Tibial nerve (tissue), 4 donors: ENCODE data around the gene RNASEH2B. TPM values are rescaled to one million over a fixed set of nuclear protein-coding genes. Genes with fewer than 3 reads are reported as not detected.
A peak's percentile ranks its signal among the peaks of the same experiment; 100 is the strongest.

Experiments
- DNase-seq, 2 donors: peaks; one replicate each; pipeline ENCODE4 v3.0.0-alpha.2; 2019; ENCODE audit warnings: low spot score in 2 of 2
- H3K27ac ChIP-seq, 4 donors: fragments of 200-600 bp; sonication (generic) in 3 of 4; one replicate each; pipeline ENCODE4 v1.5.1; 2017 to 2019; ENCODE audit warnings: mild to moderate bottlenecking in 1 of 4
- H3K27me3 ChIP-seq, 2 donors: fragments of 200-600 bp; sonication (generic) in 1 of 2; one replicate each; pipeline versions ENCODE4 v1.5.1 to v1.6.0; 2017 to 2019
- H3K36me3 ChIP-seq, 3 donors: fragments of 200-600 bp; sonication (generic); one replicate each; pipeline ENCODE4 v1.5.1; 2018 to 2019
- H3K4me1 ChIP-seq, 4 donors: fragments of 200-600 bp; sonication (generic) in 3 of 4; one replicate each; pipeline ENCODE4 v1.5.1; 2017 to 2019
- H3K4me3 ChIP-seq, 4 donors: fragments of 200-600 bp; sonication (generic) in 3 of 4; one replicate each; pipeline ENCODE4 v1.5.1; 2017 to 2019; ENCODE audit warnings: mild to moderate bottlenecking in 1 of 4, moderate library complexity in 1 of 4
- H3K9me3 ChIP-seq, 4 donors: fragments of 200-600 bp; sonication (generic) in 3 of 4; one replicate each; pipeline ENCODE4 v1.5.1; 2017 to 2019
- CTCF ChIP-seq, 5 experiments: fragments of 200-600 bp in 3 of 5; fragments of 450-650 bp in 2 of 5; sonication (generic) in 3 of 5; IDR thresholded peaks; one replicate each; pipeline ENCODE4 v1.5.1; 2016 to 2019; ENCODE audit warnings: antibody characterized with exemption in 5 of 5, mild to moderate bottlenecking in 3 of 5, moderate library complexity in 2 of 5
- EP300 ChIP-seq, 2 donors: sonication (generic); formaldehyde crosslinking; IDR thresholded peaks; one replicate each; pipeline ENCODE4 v1.6.1; 2017; ENCODE audit warnings: antibody characterized with exemption in 2 of 2, mild to moderate bottlenecking in 1 of 2
- POLR2A ChIP-seq, 2 donors: fragments of 450-650 bp; IDR thresholded peaks; one replicate each; pipeline ENCODE4 v1.6.1; 2017; ENCODE audit warnings: antibody characterized with exemption in 2 of 2, mild to moderate bottlenecking in 2 of 2, moderate library complexity in 2 of 2
- WGBS, 2 donors: methylation state at CpG; one replicate each; pipeline ENCODE4 v1.1.5; 2018; 5-methylcytosine and 5-hydroxymethylcytosine counted together
- total RNA-seq, 4 donors: library from RNA; depleted of rRNA; stranded (reverse); fragments of >200 nt; gene quantifications; one replicate each; pipeline ENCODE4 v1.1.0, GENCODE V29; 2016

The RNASEH2B gene
- total RNA-seq, 4 donors from 2014 or later = 52.5 to 104 (median 76.5) TPM

GRCh38 chr13:51000061-51000460, 90.5 kb downstream of the RNASEH2B start:
- Histone ChIP-seq H3K4me3 (no peak overlapping the region), H3K27me3 (no peaks in the 10 kb centered on the region), H3K4me1 (peaks cover 0 to 13% (median 0%) of the 10 kb centered on the region in 4 donors), H3K27ac (no peak overlapping the region), H3K36me3 (no peaks in the 10 kb centered on the region), H3K9me3 (no peaks in the 10 kb centered on the region)
- TF ChIP-seq CTCF (IDR thresholded peaks at IDR 0.05) (no peak), POLR2A (IDR thresholded peaks at IDR 0.05) (no peak), EP300 (IDR thresholded peaks at IDR 0.05) (no peak)
- 21 to 41% methylated on average over 5 of the region's 5 CpGs for WGBS, 2 donors
- no peak for DNase-seq

GRCh38 chr13:51000571-51001260, 91.1 kb downstream of the RNASEH2B start:
- no peaks in the 10 kb centered on the region for H3K36me3 ChIP-seq
- no peak for TF ChIP-seq EP300 (IDR thresholded peaks at IDR 0.05)
- TF ChIP-seq CTCF (IDR thresholded peaks at IDR 0.05) = no peak
- no peak for TF ChIP-seq POLR2A (IDR thresholded peaks at IDR 0.05)
- 69 to 70% methylated on average over 15 of the region's 15 CpGs for WGBS, 2 donors
- peak; percentile 35 to 71 for DNase-seq
- H3K4me3 ChIP-seq = no peak overlapping the region
- H3K27ac ChIP-seq = no peak overlapping the region
- no peaks in the 10 kb centered on the region for H3K27me3 ChIP-seq
- H3K9me3 ChIP-seq = no peaks in the 10 kb centered on the region
- H3K4me1 ChIP-seq = peaks cover 0 to 13% (median 0%) of the 10 kb centered on the region in 4 donors

GRCh38 chr13:51001335-51001734, 91.7 kb downstream of the RNASEH2B start:
- WGBS, 2 donors = 77 to 82% methylated on average over 4 to 6 of the region's 8 CpGs
- H3K27ac ChIP-seq = no peak overlapping the region

GRCh38 chr13:51002736-51003135, 93.1 kb downstream of the RNASEH2B start:
- DNase-seq = no peak
- Histone ChIP-seq H3K36me3 (no peaks in the 10 kb centered on the region), H3K4me1 (peaks cover 0 to 16% (median 0%) of the 10 kb centered on the region in 4 donors), H3K27ac (no peak overlapping the region), H3K9me3 (no peaks in the 10 kb centered on the region), H3K4me3 (no peak overlapping the region), H3K27me3 (no peaks in the 10 kb centered on the region)
- TF ChIP-seq CTCF (IDR thresholded peaks at IDR 0.05) (no peak), POLR2A (IDR thresholded peaks at IDR 0.05) (no peak), EP300 (IDR thresholded peaks at IDR 0.05) (no peak)
- 24 to 50% methylated on average over 1 of the region's 1 CpG for WGBS, 2 donors

More at GRCh38 chr13:51001335-51001734, 91.7 kb downstream of the RNASEH2B start:
- Histone ChIP-seq H3K4me1 (peaks cover 0 to 13% (median 0%) of the 10 kb centered on the region in 4 donors), H3K9me3 (no peaks in the 10 kb centered on the region), H3K36me3 (no peaks in the 10 kb centered on the region), H3K27me3 (no peaks in the 10 kb centered on the region), H3K4me3 (no peak overlapping the region)
- TF ChIP-seq EP300 (IDR thresholded peaks at IDR 0.05) (no peak), POLR2A (IDR thresholded peaks at IDR 0.05) (no peak), CTCF (IDR thresholded peaks at IDR 0.05) (no peak)
- DNase-seq = no peak

- no peak overlapping the region for H3K27ac ChIP-seq
- 70 to 71% methylated on average over 7 of the region's 7 CpGs for WGBS, 2 donors
- no peak for TF ChIP-seq EP300 (IDR thresholded peaks at IDR 0.05)
- no peaks in the 10 kb centered on the region for H3K9me3 ChIP-seq
- H3K4me1 ChIP-seq = peaks cover 0 to 16% (median 0%) of the 10 kb centered on the region in 4 donors
- no peak overlapping the region for H3K4me3 ChIP-seq
- H3K36me3 ChIP-seq = no peaks in the 10 kb centered on the region
- no peak for DNase-seq
- H3K27me3 ChIP-seq = no peaks in the 10 kb centered on the region
Observed at GRCh38 chr13:51003642-51004041, 94.1 kb downstream of the RNASEH2B start.
